GM19455 (cell line): ENCODE data around the gene ZNF618.

ENCODE experiments used
- ATAC-seq: cut with Tn5 transposase; IDR thresholded peaks from one replicate; pipeline ENCODE4 v1.9.1; 2021; ENCODE audit not compliant: unreplicated experiment

Gene ZNF618

DNA sequence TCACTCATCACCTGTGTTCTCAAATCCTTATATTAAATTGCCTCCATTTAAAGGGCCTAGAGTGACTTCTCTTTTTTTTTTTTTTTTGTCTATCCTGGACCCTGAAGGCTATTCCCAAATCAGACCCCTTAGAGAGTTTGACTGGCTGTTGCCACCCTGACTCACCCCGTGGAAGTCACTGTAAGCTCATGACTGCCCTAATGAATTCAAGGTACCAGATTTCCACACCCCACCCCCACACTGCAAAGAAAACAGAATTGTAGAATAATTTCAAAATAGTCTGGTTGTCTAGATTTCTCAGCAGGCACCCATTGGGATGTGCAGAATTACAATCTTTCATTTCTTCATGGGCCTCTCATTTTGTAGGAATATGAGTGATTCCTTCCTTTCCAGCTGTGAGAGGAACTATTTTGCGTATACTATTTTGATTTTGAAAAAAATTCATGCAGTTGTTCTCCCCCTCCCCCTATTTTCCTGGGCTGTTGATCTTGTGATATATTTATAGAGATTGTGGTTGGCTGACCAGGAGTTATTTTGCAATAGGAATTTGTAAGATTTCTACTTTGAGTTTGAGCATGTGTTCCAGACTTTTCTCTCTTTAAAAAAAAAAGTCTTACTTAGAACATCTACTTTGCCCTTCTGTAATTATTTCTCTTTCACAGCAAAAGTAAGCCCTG is 79.1 kb downstream of the ZNF618 start:
- ATAC-seq = no peak

DNA sequence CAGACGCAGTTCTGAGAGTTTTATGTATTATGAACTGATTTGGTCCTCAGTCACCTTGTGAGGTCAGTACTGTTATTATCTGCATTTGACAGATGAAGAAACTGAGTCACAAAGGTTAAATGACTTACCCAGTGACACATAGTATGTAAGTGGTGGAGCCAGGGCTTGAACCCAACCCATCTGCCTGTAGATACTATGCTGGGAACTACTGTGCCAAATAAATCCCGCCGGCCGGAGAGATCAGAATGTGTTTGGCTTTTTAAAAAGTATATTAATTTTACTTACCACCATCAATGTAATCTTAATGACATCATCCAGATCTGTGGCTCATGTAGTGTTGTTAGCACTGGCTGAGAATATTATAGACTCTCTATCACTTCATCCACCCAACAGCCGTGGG is 80.8 kb downstream of the ZNF618 start:
- no peak for ATAC-seq

DNA sequence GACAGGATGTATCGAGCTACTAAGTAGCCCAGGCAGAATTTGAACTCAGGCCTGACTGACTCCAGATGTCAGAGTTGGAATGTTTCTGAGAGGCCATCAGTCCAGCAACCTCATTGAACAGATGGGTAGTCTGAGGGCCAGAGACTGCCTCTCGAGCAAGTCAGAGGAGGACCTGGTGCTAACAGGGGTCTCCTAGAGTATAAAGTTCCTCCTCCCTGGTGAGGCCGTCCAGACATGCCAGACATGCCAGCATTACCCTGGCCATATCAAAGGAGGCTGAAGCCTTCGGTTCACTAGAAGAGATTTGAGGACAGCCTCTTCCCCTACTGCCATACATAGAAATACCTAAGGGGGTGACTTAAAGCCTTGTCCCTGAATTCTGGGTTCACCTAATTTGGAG is 81.2 kb downstream of the ZNF618 start:
- no peak for ATAC-seq

DNA sequence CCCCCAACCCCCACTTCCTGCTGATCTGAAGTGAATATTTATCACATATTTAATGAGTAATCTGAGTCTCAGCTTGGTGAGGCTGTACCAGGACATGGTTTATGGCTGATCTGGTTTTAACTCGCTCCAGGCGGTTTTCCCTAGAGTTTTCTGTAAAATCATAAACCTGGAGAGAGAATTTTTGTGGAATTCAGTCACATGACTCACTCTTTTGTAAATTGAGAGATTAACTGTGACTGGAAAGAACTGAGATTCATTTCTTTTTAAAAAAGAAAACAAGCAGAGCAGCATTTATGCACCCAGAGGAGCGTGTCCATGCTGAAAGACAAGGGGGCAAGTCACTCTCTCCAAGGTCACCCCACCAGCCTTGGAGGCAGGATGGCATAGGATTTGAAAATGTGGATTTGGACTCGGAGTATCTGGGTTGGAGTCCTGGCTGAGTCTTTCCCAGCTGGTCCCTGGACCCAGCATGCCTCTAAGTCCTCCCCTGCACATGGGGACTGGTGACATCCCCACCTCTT is 81.8 kb downstream of the ZNF618 start:
- no peak for ATAC-seq

DNA sequence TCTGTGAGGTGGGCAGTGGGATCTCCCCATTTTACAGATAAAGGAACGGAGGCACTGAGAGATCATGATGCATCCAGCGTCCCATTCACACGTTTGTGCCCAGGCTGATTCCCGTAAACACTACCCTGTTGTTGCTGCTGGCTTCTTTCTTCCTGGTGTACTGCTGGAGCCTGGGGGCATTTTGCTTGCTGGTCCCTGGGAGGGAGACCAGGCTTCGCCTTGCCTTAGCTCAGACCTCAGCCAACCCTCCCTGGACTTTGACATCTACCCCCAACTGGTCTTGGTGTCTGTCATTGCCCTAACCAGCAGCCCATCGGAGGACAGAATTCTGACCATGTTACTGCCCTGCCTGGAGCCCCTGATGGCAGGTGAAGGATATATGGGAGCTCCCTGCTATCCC is 82.4 kb downstream of the ZNF618 start:
- ATAC-seq = no peak

DNA sequence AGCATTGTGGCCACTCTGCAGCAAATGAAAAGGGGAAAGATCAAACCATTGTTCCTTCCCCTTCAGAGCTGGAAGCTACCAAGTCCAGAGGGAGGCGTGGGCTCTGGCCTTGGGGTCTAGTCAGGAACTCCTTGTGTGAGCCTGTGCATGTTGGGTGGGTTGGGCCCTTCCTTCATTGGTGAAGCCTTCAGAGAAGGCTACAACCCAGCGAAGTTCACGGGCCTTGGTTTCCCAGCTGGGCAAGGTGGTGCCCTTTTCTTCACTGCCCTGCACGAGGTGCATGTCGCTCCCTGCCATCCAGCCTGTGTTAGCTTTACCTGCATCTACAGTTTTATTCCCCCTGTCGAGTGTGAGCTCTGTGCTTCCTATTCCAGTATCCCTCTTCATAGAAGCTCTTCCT is 84.7 kb downstream of the ZNF618 start:
- no peak for ATAC-seq

DNA sequence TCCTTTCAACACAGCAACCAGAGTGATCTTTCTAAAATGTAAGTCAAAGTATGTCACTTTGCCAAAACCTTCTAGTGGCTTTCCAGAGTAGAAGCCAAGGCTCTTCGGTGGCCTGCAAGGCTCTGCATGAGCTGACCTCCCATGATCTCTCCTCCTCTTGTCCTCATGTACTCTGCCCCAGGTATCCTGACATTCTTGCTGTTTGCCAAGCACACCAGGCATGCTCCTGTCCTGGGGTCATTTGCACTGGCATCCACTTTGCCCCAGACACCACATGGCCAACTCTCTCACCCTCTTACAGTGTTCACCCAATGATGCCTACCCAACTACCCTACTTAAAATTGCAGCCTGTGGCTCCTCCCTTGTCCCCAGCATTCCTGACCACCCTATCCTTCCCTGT is 86.3 kb downstream of the ZNF618 start:
- no peak for ATAC-seq

DNA sequence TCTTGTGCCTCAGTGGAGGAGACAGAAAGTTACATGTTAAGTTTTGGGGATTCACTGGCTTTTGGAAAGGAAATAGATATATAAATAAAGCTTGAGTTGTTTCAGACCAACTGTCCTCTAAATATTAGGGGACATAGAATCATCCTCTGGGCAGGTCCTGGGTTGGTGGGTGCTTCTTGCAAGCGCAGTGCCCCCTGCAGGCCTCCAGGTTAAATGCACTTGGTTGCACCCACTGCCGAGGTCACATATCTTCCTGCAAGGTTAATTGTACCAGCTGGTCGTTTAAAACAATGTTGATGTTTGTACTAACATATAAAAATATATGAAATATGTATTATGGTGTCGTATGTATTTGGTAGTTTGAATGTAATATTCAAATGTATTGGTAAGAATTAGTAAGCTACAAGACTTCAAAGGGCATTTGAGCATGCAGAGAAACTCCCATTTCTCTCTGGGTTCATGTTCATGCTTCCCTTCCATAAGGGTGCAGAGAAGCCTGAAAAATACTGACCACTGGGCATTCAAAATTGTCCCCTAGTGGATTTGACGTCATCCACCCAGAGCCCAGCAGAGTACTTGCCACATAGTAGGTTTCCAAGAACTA is 87.0 kb downstream of the ZNF618 start:
- ATAC-seq = no peak

DNA sequence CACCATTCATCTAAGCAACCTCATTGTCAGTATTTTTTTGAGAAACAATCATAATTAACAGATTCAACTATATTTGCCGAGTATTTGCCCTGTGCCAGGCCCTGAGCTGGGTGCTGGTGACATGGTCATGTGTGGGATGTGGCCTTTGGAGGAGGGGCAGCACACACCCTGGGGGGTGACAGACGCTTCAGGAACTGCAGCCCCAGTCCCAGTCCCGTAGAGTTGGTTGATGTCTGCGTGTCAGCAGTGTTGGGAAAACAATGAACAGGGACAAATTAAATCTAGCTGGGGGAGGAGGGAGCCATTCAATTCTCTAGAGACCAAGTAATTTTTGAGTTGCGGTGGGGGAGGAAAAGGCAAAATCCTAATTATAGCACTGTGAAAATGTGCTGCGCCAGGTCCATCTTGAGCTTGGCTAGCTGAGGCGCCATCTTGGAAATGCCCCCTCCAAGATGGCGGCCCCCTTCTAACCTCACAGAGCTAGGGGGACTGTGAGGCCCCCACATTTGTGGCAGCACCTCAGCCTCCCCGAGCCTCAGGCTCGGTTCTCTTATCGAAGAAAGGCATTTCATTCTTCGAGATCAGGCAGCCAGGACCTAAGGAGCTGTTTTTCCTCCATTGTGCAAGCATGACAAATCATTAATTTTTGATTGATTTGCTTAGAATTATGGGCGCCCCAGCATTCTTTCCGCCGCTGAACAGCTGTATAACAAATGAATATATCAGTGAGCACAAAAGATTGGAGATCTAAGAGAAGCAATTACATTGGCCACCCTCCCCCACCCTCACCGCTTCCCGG is 87.8 kb downstream of the ZNF618 start:
- ATAC-seq = no peak

DNA sequence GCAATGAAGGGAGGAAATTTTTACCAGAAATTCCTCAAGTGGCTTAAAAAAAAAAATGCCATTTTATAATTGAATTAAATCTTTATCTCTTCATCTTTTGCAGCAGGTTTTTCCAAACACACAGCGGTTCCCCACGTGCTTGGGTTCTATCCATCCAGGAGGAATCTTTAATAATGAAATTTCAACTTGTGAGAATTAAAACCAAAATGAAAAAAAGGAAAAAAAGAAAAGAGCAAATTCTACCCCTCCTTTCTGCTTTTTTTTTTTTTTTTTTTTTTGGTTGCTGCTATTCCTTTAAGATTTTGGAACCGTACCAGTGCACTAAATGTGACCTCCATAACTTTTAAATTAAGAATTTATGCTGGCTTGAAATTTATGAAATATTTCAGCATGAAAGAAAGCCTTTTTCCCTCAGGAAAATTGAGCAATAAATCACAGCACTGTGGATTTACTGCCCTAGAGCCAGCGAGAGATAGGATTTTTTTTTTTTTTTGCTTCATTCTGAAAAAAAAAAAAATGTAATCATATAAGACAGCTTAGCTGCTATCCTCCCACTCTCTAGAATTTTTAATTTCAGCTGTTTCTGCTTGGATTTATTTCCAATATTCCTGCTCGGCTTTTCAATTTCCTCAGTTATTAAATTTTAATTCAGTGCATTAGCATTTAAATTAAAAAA is 88.5 kb downstream of the ZNF618 start:
- no peak for ATAC-seq

DNA sequence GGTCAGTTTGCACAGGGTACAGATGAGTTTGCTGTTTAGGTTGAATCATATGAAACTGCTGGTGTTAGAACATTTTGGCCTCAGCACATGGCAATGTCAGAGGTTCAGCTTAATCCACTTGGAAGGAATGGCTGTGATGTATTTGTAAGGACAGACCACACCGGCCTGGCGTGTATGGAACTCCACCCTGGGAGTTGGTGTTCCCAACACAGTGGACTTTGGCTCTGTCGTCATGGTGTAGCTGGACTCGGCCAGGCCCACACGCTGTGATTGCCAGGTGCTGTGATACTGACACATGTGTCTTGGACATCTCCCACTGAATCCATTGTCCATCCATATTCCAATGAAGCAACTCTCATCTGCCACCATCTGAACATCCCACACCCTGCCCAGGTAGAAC is 90.3 kb downstream of the ZNF618 start:
- no peak for ATAC-seq

DNA sequence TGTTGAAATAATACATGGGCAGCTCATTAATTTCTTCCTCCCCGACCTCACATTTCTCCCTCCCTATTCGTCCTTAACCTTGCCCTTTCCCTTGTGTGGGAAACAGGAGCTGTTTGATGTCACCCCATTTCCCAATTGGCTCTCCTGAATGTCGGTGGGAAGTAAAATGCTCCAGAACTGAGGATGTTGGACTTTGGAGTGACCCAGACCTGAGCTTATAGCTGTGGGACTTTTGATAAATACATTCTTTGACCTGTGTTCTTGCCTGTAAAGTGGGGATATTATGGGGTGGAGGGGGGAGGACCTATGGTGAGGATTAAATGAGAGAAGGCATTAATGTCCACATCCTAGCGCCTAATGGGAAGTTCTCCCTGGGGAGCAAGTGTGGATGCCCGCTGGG is 91.3 kb downstream of the ZNF618 start:
- ATAC-seq = no peak

DNA sequence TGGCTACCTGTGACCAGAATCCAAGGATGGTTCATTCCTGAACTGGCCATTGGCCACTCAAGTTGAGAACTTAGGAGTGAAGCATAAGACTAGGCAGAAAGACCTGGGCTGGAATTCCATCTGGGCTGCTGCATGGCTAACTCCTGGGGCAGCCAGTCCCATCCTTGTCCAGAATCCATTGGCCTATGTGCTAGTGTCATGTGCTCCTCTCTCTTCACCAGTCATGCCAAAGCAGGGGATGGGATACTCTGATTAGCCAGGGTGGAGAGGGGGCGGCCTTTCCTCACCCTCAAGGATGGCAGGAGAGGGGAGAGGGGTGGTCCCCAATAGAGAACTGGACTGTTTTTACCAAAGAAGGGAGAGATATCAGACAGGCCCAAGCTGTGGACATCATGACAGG is 93.2 kb downstream of the ZNF618 start:
- no peak for ATAC-seq

DNA sequence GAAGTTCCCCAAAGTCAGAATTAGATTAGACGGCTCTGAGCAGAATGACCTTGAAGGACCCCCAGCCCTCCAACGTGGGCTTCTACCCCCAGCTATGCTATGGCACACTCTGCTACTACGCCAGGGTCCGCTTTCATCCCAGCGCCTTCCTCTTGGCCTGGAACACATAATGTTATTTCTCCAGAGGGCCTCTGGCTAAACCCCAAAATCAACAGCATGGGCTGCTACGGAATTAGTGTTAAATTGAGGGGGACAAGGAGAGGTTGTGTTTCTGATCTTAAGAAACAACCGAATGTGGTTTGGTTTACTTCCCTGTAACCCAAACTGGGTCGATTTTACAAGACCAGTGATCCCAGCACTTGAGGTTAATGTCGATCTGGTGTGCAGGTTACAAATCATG is 97.1 kb downstream of the ZNF618 start:
- ATAC-seq = no peak

DNA sequence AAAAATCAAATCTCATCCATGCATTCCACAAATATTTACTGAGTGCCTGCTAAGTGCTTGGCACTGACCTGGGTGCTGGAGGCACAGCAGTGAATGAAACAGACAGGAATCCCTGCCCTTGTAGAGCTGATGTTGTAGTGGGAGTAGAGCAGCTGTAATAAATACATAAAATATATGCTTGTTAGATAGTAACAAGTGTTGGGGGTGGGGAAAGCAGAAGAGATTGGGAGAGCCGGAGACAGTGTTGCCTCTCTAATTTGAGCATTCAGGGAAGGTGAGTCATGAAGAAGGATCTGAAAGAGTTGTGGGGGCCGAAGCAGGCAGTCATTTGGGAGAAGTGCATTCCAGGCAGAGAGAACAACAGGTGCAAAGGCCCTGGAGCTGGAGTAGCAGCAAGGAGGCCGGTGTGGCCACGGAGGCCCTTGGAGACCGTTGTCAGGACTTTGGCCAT is 97.9 kb downstream of the ZNF618 start:
- no peak for ATAC-seq

DNA sequence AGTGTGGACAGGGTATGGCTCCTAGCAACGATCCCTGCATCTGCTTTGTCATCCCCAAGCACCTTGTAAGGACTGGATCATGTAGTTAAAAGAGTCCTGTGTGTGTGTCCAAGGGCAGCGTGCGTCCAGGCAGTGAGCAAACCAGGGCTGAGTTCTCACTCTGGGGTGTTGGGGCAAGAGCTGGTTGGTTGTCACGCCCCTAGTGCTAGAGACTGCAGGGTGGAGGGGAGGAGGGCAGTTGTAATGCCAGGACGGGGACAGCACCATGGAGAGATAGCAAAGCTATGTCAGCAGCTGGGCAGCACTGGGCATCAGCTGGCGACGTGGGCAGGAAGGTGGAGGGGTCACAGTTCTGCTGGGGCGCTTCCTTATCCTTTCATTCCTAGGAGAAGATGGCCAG is 100.8 kb downstream of the ZNF618 start:
- ATAC-seq = no peak

DNA sequence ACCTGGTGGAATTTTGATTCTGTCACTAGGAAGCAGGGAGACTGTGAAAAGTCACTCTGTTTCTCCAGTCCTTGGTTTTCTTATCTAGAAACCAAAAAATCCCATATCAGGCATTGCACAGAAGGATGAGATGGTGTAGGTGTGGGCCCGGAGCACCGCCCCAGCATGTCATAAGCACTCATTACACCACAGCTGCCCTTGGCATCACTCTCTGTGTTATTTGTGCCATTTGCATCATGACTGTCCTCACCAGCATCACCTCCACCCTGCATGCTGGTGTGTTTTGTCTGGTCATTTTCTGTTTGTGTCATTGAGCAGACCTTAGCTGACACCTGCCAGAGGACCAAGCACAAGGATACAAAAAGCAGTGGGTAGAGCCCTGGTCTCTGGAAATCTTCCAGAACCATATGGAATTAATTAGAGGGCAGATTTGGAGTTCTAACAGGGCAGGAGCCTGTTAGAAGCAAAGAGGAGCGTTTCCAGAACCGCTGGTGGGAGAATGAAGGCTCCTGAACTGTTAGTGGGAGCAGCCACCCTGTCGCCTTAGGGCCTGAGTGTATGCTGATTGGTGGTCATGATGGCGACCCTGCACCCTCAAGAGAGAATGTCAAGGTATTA is 102.7 kb downstream of the ZNF618 start:
- no peak for ATAC-seq

DNA sequence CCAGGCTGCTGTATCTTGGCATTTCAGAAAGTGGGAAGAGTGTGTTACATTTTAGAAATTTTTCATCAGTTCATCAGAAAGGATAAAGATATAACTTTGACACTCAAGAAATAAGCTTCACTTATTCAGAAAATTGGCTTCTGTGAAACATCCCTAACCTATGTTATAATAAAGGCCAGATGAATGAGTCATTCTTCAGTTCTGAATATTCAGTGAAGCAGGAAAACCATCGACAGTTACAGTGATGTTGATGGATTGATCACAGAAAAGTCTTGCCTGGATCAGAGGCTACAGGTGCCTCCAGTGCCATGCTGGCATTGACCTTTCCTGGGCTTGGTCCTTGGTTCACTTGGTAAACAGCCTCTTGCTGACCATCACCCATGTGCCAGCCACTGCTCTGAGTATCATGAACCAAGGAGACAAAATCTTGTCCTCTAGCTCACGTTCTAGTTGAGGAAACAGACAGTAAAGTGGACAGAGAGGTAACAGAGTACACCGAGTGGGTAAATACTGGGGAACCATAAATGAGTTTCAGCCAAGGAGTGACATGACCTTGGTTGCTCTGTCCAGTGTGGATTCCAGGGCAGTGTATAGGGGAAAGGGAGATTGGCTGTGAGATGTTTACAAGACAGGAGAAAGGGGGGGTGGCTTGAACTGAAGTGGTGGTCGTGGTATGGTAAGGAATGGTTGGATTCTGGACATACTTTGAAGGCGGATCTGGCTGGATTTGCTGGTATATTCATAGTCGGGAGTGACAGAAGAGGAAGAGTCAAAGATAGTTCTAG is 103.4 kb downstream of the ZNF618 start:
- no peak for ATAC-seq

DNA sequence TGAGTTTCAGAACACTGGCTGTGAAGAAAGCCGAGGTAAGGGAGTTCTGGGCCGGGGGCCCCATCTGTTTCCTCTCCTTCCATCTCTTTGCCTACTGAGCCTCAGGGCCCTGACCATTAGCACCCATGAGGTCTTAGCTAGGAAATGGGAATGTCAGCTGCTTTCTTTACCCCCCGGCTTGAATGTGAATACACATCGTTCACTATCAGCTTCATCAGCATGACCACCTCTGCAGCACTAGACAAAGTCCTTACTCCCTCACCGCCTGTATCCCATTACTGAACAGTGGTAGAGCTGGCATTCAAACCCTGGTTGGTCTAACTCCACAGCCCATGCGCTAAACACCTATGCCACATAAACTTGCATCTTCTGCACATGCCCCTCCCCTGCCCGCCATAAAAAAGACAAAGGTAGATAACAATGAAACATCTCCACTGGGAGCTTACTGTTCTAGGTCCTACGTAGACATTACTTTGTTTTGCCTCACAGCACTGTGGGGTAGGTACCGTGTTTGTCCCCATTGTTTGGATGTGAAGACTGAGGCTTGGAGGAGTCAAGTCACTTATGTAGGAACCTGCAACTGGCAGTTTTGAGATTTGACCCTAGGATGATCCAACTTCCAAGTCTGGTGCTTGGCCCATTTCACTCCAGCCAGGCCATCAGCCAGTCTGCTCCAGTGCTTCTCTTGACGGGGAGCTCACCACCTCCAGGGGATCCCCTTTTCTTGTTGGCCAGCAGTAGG is 108.7 kb downstream of the ZNF618 start:
- no peak for ATAC-seq
